A549 (cell line): ENCODE data around the gene PTGES3L. TPM values are rescaled to one million over a fixed set of nuclear protein-coding genes. Genes with fewer than 3 reads are reported as not detected.

ENCODE experiments used
- ATAC-seq, 2 experiments: fragments of 200-7000 bp in 1 of 2; fragments of >200 bp in 1 of 2; cut with Nextera tagmentation in 1 of 2; cut with Tn5 transposase in 1 of 2; 3 replicates each; pipeline versions ENCODE4 v1.8.0 to v1.9.1; 2018 to 2020; ENCODE audit warnings: mild to moderate bottlenecking in 1 of 2, moderate library complexity in 1 of 2
- CTCF ChIA-PET: fragments of 300-600 bp; sonication (Branson Sonifier 250); formaldehyde crosslinking; extraction: SDS; loops from one replicate; lab custom pipeline; 2021; ENCODE audit warnings: antibody characterized with exemption, inconsistent platforms; lab: Yijun Ruan, JAX
- POLR2A ChIA-PET: fragments of 350-600 bp; formaldehyde crosslinking; extraction: SDS; loops from one replicate; lab custom pipeline; 2021; ENCODE audit warnings: antibody characterized with exemption, inconsistent platforms; lab: Yijun Ruan, JAX
- DNase-seq, 2 experiments: peaks; one replicate each; pipeline versions ENCODE4 v3.0.0 to v3.0.0-alpha.2; 2011 to 2016; ENCODE audit warnings: low read depth in 1 of 2, low spot score in 1 of 2
- FAIRE-seq: peaks from 2 replicates; lab custom pipeline; 2011; peaks lifted over from hg19 to GRCh38; lab: Jason Lieb, UNC
- H3K27ac ChIP-seq, 2 experiments: fragments of >200 bp; sonication (Bioruptor Twin); formaldehyde crosslinking; 3 replicates each; pipeline ENCODE4 v1.5.1; 2016 to 2017
- H3K4me1 ChIP-seq: fragments of >200 bp; sonication (Bioruptor Twin); formaldehyde crosslinking; 3 replicates; pipeline ENCODE4 v1.6.1; 2016
- H3K4me2 ChIP-seq: fragments of >200 bp; sonication (Bioruptor Twin); formaldehyde crosslinking; 3 replicates; pipeline ENCODE4 v1.6.1; 2016
- H3K4me3 ChIP-seq: fragments of >200 bp; sonication (Bioruptor Twin); formaldehyde crosslinking; 3 replicates; pipeline ENCODE4 v1.5.1; 2016
- H3K9me3 ChIP-seq: fragments of >200 bp; sonication (Bioruptor Twin); formaldehyde crosslinking; 3 replicates; pipeline ENCODE4 v1.6.1; 2016
- CBX2 ChIP-seq: fragments of 200-600 bp; sonication (generic); IDR thresholded peaks from 2 replicates; pipeline ENCODE4 v1.6.1; 2016; ENCODE audit warnings: low read depth, mild to moderate bottlenecking, borderline replicate concordance
- CBX8 ChIP-seq: fragments of 200-600 bp; sonication (generic); IDR thresholded peaks from 2 replicates; pipeline ENCODE4 v1.6.1; 2016
- CEBPB ChIP-seq, 2 experiments: fragments of >200 bp in 1 of 2; sonication (Bioruptor Twin) in 1 of 2; formaldehyde crosslinking in 1 of 2; IDR thresholded peaks; 2 replicates each; pipeline ENCODE4 v1.6.1; 2012 to 2016
- CHD4 ChIP-seq: fragments of 200-600 bp; sonication (generic); IDR thresholded peaks from 2 replicates; pipeline ENCODE4 v1.6.1; 2016; ENCODE audit warnings: antibody characterized with exemption, mild to moderate bottlenecking, borderline replicate concordance
- EHF ChIP-seq: fragments of 250-450 bp; sonication (Bioruptor Pico); IDR thresholded peaks from 2 replicates; pipeline ENCODE4 v1.5.0; 2020; ENCODE audit warnings: mild to moderate bottlenecking
- EHMT2 ChIP-seq: fragments of 200-600 bp; sonication (generic); IDR thresholded peaks from 2 replicates; pipeline ENCODE4 v1.6.1; 2016; ENCODE audit warnings: antibody characterized with exemption, low read depth, mild to moderate bottlenecking, moderate library complexity
- EP300 ChIP-seq, 2 experiments: fragments of >200 bp; sonication (Bioruptor Twin); formaldehyde crosslinking; IDR thresholded peaks; 2 replicates in 1 of 2; 3 replicates in 1 of 2; pipeline ENCODE4 v1.6.1; 2016 to 2017
- ESRRA ChIP-seq: fragments of 150-350 bp; IDR thresholded peaks from 2 replicates; pipeline ENCODE4 v1.6.1; 2014; ENCODE audit warnings: mild to moderate bottlenecking, low read length, borderline replicate concordance
- FOSB ChIP-seq: fragments of 250-450 bp; sonication (Bioruptor Pico); IDR thresholded peaks from 2 replicates; pipeline ENCODE4 v1.5.0; 2020; ENCODE audit warnings: mild to moderate bottlenecking, moderate library complexity
- GATA3 ChIP-seq: IDR thresholded peaks from 2 replicates; pipeline ENCODE4 v1.6.1; 2012; ENCODE audit warnings: borderline replicate concordance
- HEYL ChIP-seq: fragments of 250-450 bp; sonication (Bioruptor Pico); IDR thresholded peaks from 2 replicates; pipeline ENCODE4 v1.8.0; 2021; ENCODE audit warnings: mild to moderate bottlenecking, moderate library complexity
- HOXA7 ChIP-seq: fragments of 250-450 bp; sonication (Bioruptor Pico); IDR thresholded peaks from 2 replicates; pipeline ENCODE4 v1.5.0; 2020; ENCODE audit warnings: mild to moderate bottlenecking, moderate library complexity
- HOXB13 ChIP-seq: fragments of 250-450 bp; sonication (Bioruptor Pico); IDR thresholded peaks from 2 replicates; pipeline ENCODE4 v1.5.0; 2020; ENCODE audit warnings: low read depth, mild to moderate bottlenecking, moderate library complexity
- HOXB5 ChIP-seq: fragments of 250-450 bp; sonication (Bioruptor Pico); IDR thresholded peaks from 2 replicates; pipeline ENCODE4 v1.5.0; 2020; ENCODE audit warnings: mild to moderate bottlenecking, moderate library complexity
- KDM1A ChIP-seq: fragments of 200-600 bp; sonication (generic); IDR thresholded peaks from 2 replicates; pipeline ENCODE4 v1.6.1; 2016; ENCODE audit warnings: low read depth, mild to moderate bottlenecking
- KDM5A ChIP-seq: fragments of 200-600 bp; sonication (generic); IDR thresholded peaks from 2 replicates; pipeline ENCODE4 v1.6.1; 2016; ENCODE audit warnings: antibody characterized with exemption, mild to moderate bottlenecking
- MYC ChIP-seq: IDR thresholded peaks from 2 replicates; pipeline ENCODE4 v1.6.1; 2012; ENCODE audit warnings: mild to moderate bottlenecking, inconsistent platforms, low read length, improper control_type of control experiment, borderline replicate concordance
- NFE2L2 ChIP-seq: fragments of 150-350 bp; conservative IDR thresholded peaks from 2 replicates; pipeline ENCODE4 v1.6.1; 2014; ENCODE audit warnings: low read length
- NR3C1 ChIP-seq: fragments of >200 bp; sonication (Bioruptor Twin); formaldehyde crosslinking; IDR thresholded peaks from 3 replicates; pipeline ENCODE4 v1.6.1; 2017
- PHF8 ChIP-seq: fragments of 200-600 bp; sonication (generic); IDR thresholded peaks from 2 replicates; pipeline ENCODE4 v1.6.1; 2016; ENCODE audit warnings: low read depth, mild to moderate bottlenecking, antibody characterized with exemption, moderate library complexity, borderline replicate concordance
- POLR2A ChIP-seq: IDR thresholded peaks from 2 replicates; pipeline ENCODE4 v1.6.1; 2012; ENCODE audit warnings: mild to moderate bottlenecking, low read length
- POLR2AphosphoS2 ChIP-seq: conservative IDR thresholded peaks from 2 replicates; pipeline ENCODE4 v1.6.1; 2012; ENCODE audit warnings: low read length, improper control_type of control experiment, inconsistent platforms
- RAD21 ChIP-seq, 2 experiments: fragments of >200 bp in 1 of 2; sonication (Bioruptor Twin) in 1 of 2; formaldehyde crosslinking in 1 of 2; IDR thresholded peaks in 1 of 2; conservative IDR thresholded peaks in 1 of 2; 2 replicates in 1 of 2; 3 replicates in 1 of 2; pipeline ENCODE4 v1.6.1; 2012 to 2018; ENCODE audit warnings: inconsistent platforms in 1 of 2
- RARB ChIP-seq: fragments of 250-450 bp; sonication (Bioruptor Pico); IDR thresholded peaks from 2 replicates; pipeline ENCODE4 v1.8.0; 2021; ENCODE audit warnings: mild to moderate bottlenecking, moderate library complexity
- SMC3 ChIP-seq: fragments of >200 bp; sonication (Bioruptor Twin); formaldehyde crosslinking; IDR thresholded peaks from 3 replicates; pipeline ENCODE4 v1.6.1; 2018; ENCODE audit warnings: inconsistent platforms
- SREBF2 ChIP-seq: fragments of 450-650 bp; IDR thresholded peaks from 2 replicates; pipeline ENCODE4 v1.6.1; 2014; ENCODE audit warnings: mild to moderate bottlenecking, moderate library complexity
- TFCP2L1 ChIP-seq: fragments of 250-450 bp; sonication (Bioruptor Pico); IDR thresholded peaks from 2 replicates; pipeline ENCODE4 v1.5.0; 2021; ENCODE audit warnings: mild to moderate bottlenecking
- ZC3H11A ChIP-seq: fragments of 450-650 bp; IDR thresholded peaks from 2 replicates; pipeline ENCODE4 v1.6.1; 2014; ENCODE audit warnings: antibody characterized with exemption, mild to moderate bottlenecking
- WGBS: methylation state at CpG from one replicate; pipeline ENCODE4 v1.1.6; 2017; ENCODE audit errors: missing lambda C conversion rate; 5-methylcytosine and 5-hydroxymethylcytosine counted together
- polyA plus RNA-seq, 4 experiments: library from polyadenylated mRNA; depleted of rRNA in 3 of 4; stranded (reverse); fragments of >200 nt; fragmentation: RNase III in 1 of 4; extraction: RNeasy Plus Mini Kit Qiagen cat#74134 plus additional on column Dnase treatment in 1 of 4; gene quantifications; 2 replicates in 3 of 4; 3 replicates in 1 of 4; pipeline ENCODE4 v1.2.3, GENCODE V29; 2011 to 2017
- TF ChIP-seq, protein P1 (sequence below): IDR thresholded peaks from 2 replicates; pipeline ENCODE4 v1.6.1; 2012; ENCODE audit warnings: low read depth, borderline replicate concordance
- TF ChIP-seq, protein P2 (sequence below): fragments of >200 bp; sonication (Bioruptor Twin); formaldehyde crosslinking; IDR thresholded peaks from 2 replicates; pipeline ENCODE4 v1.6.1; 2016
- TF ChIP-seq, protein P3 (sequence below): fragments of 250-450 bp; sonication (Bioruptor Pico); IDR thresholded peaks from 2 replicates; pipeline ENCODE4 v1.5.0; 2020; ENCODE audit warnings: low read depth, mild to moderate bottlenecking, moderate library complexity
- TF ChIP-seq, protein P4 (sequence below): fragments of 150-350 bp; IDR thresholded peaks from 2 replicates; pipeline ENCODE4 v1.6.1; 2014; ENCODE audit warnings: low read depth, mild to moderate bottlenecking, low read length
- TF ChIP-seq, protein P5 (sequence below): IDR thresholded peaks from 2 replicates; pipeline ENCODE4 v1.6.1; 2012

The PTGES3L gene
- polyA plus RNA-seq, 2 of the 4 experiments (the other 2 are of a cell fraction), result 1.8 to 3.5 TPM

DNA sequence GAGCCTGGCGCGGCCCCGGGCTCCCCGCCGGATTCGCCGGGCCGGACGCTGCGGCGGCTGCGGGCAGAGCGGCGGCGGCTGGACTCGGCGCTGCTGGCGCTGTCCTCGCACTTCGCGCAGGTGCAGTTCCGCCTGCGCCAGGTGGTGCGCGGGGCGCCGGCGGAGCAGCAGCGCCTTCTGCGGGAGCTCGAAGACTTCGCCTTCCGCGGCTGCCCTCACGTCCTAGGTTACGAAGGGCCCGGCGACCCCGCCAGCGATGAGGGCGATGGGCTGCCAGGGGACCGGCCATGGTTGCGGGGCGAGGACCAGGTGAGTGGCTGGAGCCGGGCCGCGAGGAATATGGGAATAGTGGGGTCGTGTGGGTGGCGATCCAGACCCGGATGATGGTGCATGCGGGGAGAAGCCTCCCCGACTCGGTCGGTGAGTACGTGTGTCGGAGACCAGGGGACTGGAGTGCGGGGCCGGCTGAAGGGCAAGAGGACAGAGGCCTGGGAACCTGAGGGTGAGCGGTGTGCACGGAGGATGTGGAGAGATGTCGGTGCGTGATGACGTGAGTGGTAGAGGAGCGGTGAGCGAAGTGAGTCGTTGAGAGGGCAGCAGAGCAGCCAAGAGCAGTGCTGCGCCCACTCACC is 1.0 kb upstream of the PTGES3L start (continued):
- TF ChIP-seq, protein P1, sequence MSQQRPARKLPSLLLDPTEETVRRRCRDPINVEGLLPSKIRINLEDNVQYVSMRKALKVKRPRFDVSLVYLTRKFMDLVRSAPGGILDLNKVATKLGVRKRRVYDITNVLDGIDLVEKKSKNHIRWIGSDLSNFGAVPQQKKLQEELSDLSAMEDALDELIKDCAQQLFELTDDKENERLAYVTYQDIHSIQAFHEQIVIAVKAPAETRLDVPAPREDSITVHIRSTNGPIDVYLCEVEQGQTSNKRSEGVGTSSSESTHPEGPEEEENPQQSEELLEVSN, result peak; percentile 46; the same call in 1 of the 2 replicates
- peak in 1 of 2 experiments; percentile 12; a peak in 1 of 5 replicates for TF ChIP-seq EP300 (IDR thresholded peaks at IDR 0.05)
- no peak for TF ChIP-seq RARB (CRISPR knock-in tag)
- no peak for TF ChIP-seq CEBPB (IDR thresholded peaks at IDR 0.05)
- TF ChIP-seq CBX8, result no peak
- TF ChIP-seq POLR2A, result peak; percentile 40
- no peak for TF ChIP-seq CHD4
- TF ChIP-seq SMC3, result peak; percentile 33; the same call in 1 of the 3 replicates
- TF ChIP-seq KDM5A, result 0 out of 2 replicates have a peak, but pooled peaks have one; percentile 26
- TF ChIP-seq POLR2AphosphoS2, result no peak
- no peak for TF ChIP-seq EHMT2
- TF ChIP-seq, protein P2, sequence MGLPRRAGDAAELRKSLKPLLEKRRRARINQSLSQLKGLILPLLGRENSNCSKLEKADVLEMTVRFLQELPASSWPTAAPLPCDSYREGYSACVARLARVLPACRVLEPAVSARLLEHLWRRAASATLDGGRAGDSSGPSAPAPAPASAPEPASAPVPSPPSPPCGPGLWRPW, result no peak
- no peak for TF ChIP-seq KDM1A
- TF ChIP-seq, protein P3, sequence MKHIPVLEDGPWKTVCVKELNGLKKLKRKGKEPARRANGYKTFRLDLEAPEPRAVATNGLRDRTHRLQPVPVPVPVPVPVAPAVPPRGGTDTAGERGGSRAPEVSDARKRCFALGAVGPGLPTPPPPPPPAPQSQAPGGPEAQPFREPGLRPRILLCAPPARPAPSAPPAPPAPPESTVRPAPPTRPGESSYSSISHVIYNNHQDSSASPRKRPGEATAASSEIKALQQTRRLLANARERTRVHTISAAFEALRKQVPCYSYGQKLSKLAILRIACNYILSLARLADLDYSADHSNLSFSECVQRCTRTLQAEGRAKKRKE, result no peak
- TF ChIP-seq ZC3H11A, result no peak
- no peak for TF ChIP-seq CBX2
- TF ChIP-seq TFCP2L1 (CRISPR knock-in tag), result no peak
- no peak for TF ChIP-seq FOSB (CRISPR knock-in tag)
- no peak for TF ChIP-seq HEYL (CRISPR knock-in tag)
- TF ChIP-seq HOXB13, result no peak
- no peak for TF ChIP-seq ESRRA
- TF ChIP-seq, protein P4, sequence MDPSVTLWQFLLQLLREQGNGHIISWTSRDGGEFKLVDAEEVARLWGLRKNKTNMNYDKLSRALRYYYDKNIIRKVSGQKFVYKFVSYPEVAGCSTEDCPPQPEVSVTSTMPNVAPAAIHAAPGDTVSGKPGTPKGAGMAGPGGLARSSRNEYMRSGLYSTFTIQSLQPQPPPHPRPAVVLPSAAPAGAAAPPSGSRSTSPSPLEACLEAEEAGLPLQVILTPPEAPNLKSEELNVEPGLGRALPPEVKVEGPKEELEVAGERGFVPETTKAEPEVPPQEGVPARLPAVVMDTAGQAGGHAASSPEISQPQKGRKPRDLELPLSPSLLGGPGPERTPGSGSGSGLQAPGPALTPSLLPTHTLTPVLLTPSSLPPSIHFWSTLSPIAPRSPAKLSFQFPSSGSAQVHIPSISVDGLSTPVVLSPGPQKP, result no peak
- peak in 1 of 2 experiments; percentile 40; a peak in 2 of 5 replicates for TF ChIP-seq RAD21 (conservative IDR thresholded peaks at IDR 0.05 in 1 of 2, IDR thresholded peaks at IDR 0.05 in 1 of 2)

DNA sequence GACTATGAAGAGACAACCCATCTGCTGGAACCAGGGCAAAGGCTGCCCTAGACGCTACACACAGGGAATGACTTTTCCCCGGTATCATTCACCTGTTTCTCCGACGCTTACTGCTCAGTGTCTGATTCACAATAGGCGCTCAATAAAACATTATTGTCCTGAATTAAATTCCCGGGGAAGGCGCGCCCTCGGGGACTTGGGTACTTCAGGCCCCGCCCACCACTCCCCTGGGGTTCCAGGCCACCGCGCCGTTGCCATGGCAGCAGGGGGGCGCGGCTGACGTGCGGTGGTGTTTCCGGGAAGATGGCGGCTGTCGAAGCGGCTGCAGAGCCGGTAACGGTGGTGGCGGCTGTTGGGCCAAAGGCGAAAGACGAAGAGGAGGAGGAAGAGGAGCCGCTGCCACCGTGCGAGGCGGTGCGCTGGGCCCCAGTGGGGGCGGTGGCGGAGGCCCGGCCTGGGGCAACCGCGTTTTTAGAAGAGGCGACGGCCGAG is 440 bp upstream of the PTGES3L start, which contains the start of gene RUNDC1:
Gene RUNDC1, plus strand, starts transcription at position 292 of the 492 bp plus-strand sequence. Its CDS starts 12 bp downstream, at position 304.
- FAIRE-seq (no peak), DNase-seq (peak; percentile 92 to 98), ATAC-seq (peak; percentile 88 to 94)
- Histone ChIP-seq H3K4me3 (peak within 1 kb of the TSS; percentile 86), H3K9me3 (no peaks in the 10 kb centered on the region), H3K4me1 (peaks cover 33% of the 10 kb centered on the region), H3K4me2 (peak within 1 kb of the TSS; percentile 95), H3K27ac (peak within 1 kb of the TSS; percentile 89 to 96)
- 2% methylated on average over 34 of the region's 39 CpGs for WGBS
- ChIA-PET POLR2A (interaction anchor here (0.9 to 2.0 kb wide), 3 partner anchors 16 to 21 kb away, joined by 4 to 36 read pairs (median 5); partner anchors contain the start of genes AARSD1 and RPL27), CTCF (interaction anchor here (1.0 to 11.1 kb wide), 6 partner anchors 12 to 142 kb away, joined by 3 to 86 read pairs (median 4); partner anchors contain the start of genes AOC2 and RPL27)
- no peak for TF ChIP-seq NR3C1
- no peak for TF ChIP-seq MYC
- no peak for TF ChIP-seq CHD4
- TF ChIP-seq EHF (CRISPR knock-in tag), result no peak
- no peak for TF ChIP-seq HOXA7
- no peak for TF ChIP-seq HEYL (CRISPR knock-in tag)
- peak; percentile 76 for TF ChIP-seq KDM5A
- no peak for TF ChIP-seq CBX8
- TF ChIP-seq SREBF2, result 0 out of 2 replicates have a peak, but pooled peaks have one; percentile 4
- 0 out of 2 replicates have a peak, but pooled peaks have one; percentile 10 for TF ChIP-seq GATA3
- TF ChIP-seq, protein P5, sequence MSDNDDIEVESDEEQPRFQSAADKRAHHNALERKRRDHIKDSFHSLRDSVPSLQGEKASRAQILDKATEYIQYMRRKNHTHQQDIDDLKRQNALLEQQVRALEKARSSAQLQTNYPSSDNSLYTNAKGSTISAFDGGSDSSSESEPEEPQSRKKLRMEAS, result peak; percentile 42
- no peak for TF ChIP-seq HOXB13
- no peak for TF ChIP-seq HOXB5
- TF ChIP-seq, protein P3, result no peak
- TF ChIP-seq, protein P4, result no peak
- TF ChIP-seq RARB (CRISPR knock-in tag), result no peak
- no peak for TF ChIP-seq NFE2L2
- TF ChIP-seq PHF8, result peak; percentile 69; the same call in 1 of the 2 replicates
